GM12873 (cell line): Measurements from ENCODE around the gene GLB1L2.

Experiments used
- CTCF ChIP-seq: IDR thresholded peaks from 2 replicates; pipeline ENCODE4 v1.5.1; 2012; ENCODE audit warnings: low read depth, mild to moderate bottlenecking, moderate library complexity, low read length, control low read depth; ENCODE audit not compliant: insufficient read depth; ENCODE audit errors: missing control alignments

Gene GLB1L2

DNA sequence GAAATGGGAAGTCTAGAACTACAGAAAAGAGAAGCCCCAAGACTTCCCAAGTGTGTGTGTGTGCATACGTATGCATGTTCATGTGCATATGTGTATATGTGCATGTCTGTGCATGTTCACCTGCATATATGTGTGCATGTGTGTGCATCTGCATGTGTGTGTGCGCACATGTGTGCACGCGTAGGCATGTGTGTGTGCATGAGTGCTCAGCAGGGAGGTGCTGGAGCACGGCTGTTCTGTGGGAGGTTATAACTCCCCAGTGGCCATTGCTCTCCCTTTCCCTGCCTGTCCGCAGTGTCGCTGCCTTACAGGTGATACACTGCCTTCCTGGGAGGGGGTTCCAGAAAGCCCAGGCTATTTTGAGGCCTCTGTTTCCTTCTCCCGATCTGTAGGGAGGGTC is 50.5 kb downstream of the GLB1L2 start:
- no peak for TF ChIP-seq CTCF

GRCh38 chr11:134382830-134383229 is 51.0 kb downstream of the GLB1L2 start:
- no peak for TF ChIP-seq CTCF

DNA sequence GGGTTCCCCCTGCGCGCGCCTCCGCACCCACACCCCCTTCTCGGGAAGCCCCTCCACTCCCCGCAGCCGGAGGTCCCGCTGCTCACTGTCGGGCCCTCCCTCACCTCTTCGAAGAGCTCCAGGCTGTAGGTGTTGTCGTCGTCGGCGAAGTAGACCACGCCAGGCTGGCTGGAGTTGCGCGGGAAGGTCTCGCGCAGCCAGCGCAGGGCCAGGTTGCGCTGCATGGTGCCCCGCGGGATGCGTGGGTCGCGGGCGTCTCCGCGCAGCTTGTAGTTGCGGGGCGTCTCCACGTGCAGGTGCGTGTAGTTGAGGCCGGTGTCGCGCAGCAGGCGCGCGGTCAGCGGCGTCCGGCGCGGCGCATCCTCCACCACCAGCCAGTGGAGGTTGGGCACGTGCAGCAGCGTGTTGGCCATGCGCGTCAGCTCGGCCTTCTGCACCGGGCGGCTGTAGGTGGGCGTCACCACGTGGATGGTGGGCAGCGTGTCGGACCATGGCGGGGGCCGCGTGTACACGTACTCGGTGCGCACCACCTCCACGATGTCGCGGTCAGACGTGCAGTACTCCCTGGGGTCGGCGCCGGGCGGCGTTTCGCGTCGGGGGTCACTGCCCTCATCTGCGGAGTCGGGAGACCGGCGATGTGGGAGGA is 51.9 kb downstream of the GLB1L2 start:
- TF ChIP-seq CTCF: no peak

GRCh38 chr11:134384406-134384805 is 52.6 kb downstream of the GLB1L2 start:
- TF ChIP-seq CTCF: no peak

GRCh38 chr11:134385171-134385570 is 53.4 kb downstream of the GLB1L2 start:
- TF ChIP-seq CTCF: no peak

GRCh38 chr11:134385774-134386565 is 54.2 kb downstream of the GLB1L2 start:
- no peak for TF ChIP-seq CTCF

GRCh38 chr11:134386945-134387344 is 55.2 kb downstream of the GLB1L2 start:
- TF ChIP-seq CTCF: no peak
